ENCODE results near the gene SLC5A5.

DNA sequence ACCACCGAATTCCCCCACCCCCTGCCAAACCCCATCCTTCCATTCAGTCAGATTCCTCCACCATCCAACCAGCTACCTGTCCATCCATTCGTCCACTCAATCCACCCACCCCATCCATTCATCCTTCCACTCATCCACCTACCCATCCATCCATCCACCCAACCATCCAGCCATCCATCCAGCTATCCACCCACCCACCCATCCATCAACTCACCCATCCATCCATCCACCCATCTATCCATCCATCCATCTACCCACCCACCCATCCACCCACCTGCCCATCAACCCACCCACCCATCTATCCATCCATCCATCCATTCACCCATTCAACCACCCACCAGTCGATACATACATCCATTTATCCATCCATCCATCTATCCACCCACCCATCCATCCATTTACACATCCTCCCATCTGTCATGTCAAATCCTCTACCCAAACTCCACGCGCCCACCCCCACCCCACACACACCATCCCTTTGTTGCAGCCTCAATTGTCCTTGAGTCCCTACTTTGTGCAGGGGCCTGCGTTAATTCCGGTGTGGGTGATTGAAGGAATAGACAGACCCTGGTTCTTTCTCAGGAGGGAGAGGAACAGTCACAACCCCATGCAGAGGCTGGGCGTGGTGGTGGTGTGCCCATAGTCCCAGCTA, 5.3 kb upstream of the SLC5A5 start:
- TF ChIP-seq, protein P1, sequence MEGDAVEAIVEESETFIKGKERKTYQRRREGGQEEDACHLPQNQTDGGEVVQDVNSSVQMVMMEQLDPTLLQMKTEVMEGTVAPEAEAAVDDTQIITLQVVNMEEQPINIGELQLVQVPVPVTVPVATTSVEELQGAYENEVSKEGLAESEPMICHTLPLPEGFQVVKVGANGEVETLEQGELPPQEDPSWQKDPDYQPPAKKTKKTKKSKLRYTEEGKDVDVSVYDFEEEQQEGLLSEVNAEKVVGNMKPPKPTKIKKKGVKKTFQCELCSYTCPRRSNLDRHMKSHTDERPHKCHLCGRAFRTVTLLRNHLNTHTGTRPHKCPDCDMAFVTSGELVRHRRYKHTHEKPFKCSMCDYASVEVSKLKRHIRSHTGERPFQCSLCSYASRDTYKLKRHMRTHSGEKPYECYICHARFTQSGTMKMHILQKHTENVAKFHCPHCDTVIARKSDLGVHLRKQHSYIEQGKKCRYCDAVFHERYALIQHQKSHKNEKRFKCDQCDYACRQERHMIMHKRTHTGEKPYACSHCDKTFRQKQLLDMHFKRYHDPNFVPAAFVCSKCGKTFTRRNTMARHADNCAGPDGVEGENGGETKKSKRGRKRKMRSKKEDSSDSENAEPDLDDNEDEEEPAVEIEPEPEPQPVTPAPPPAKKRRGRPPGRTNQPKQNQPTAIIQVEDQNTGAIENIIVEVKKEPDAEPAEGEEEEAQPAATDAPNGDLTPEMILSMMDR (IDR thresholded peaks at IDR 0.05), result no peak
- no peak for TF ChIP-seq POLR2A (IDR thresholded peaks at IDR 0.05)

Data from testis (tissue), 2 donors.